OCI-LY7 (cell line): Measurements from ENCODE around the gene UPB1. TPM values are rescaled to one million over a fixed set of nuclear protein-coding genes. Genes with fewer than 3 reads are reported as not detected.

Source experiments
- BruUV-seq: library from RNA; stranded (reverse); fragments of 400-500 nt; replicated peaks from 2 replicates; lab custom pipeline; 2021; lab: Mats Ljungman, UMichigan
- CTCF ChIA-PET: fragments of 300-600 bp; sonication (Branson Sonifier 250); formaldehyde crosslinking; loops from one replicate; lab custom pipeline; 2022; ENCODE audit warnings: antibody characterized with exemption; ENCODE audit not compliant: unreplicated experiment; lab: Charles Lee
- POLR2A ChIA-PET: fragments of 300-600 bp; sonication (Branson Sonifier 250); formaldehyde crosslinking; loops from one replicate; lab custom pipeline; 2022; ENCODE audit warnings: antibody characterized with exemption; lab: Charles Lee
- DNase-seq: peaks from one replicate; pipeline ENCODE4 v3.0.0-alpha.2; 2015; ENCODE audit warnings: low spot score
- H2AFZ ChIP-seq: fragments of 200-600 bp; sonication (generic), shearing (Covaris generic); 2 replicates; pipeline ENCODE4 v1.6.1; 2014; ENCODE audit warnings: mild to moderate bottlenecking, antibody characterized with exemption, low read length, moderate library complexity
- H3K27ac ChIP-seq: fragments of 200-600 bp; sonication (generic); 2 replicates; pipeline ENCODE4 v1.5.1; 2014; ENCODE audit warnings: mixed run types, low read depth, mild to moderate bottlenecking, moderate library complexity, low read length, inconsistent platforms; ENCODE audit not compliant: poor library complexity, severe bottlenecking
- H3K36me3 ChIP-seq: fragments of 200-600 bp; sonication (generic); 2 replicates; pipeline ENCODE4 v1.6.1; 2014; ENCODE audit warnings: mild to moderate bottlenecking, antibody characterized with exemption, low read length, moderate library complexity, mixed read lengths; ENCODE audit not compliant: insufficient read depth
- H3K4me1 ChIP-seq: fragments of 200-600 bp; sonication (generic); 2 replicates; pipeline ENCODE4 v1.5.1; 2014; ENCODE audit warnings: mild to moderate bottlenecking, low read length; ENCODE audit not compliant: insufficient read depth, poor library complexity, severe bottlenecking
- H3K4me2 ChIP-seq: fragments of 200-600 bp; sonication (generic); 2 replicates; pipeline ENCODE4 v1.6.1; 2014; ENCODE audit warnings: mild to moderate bottlenecking, low read length
- H3K4me3 ChIP-seq: fragments of 200-600 bp; sonication (generic); 2 replicates; pipeline ENCODE4 v1.5.1; 2014; ENCODE audit warnings: mild to moderate bottlenecking, low read depth, low read length; ENCODE audit not compliant: poor library complexity, severe bottlenecking
- H3K79me2 ChIP-seq: fragments of 200-600 bp; sonication (generic); 2 replicates; pipeline ENCODE4 v1.6.1; 2016; ENCODE audit warnings: low read depth, mild to moderate bottlenecking, low read length, moderate library complexity, mixed read lengths; ENCODE audit not compliant: insufficient read depth
- H3K9me2 ChIP-seq: fragments of 200-600 bp; sonication (generic); 2 replicates; pipeline ENCODE4 v1.6.1; 2016; ENCODE audit warnings: mild to moderate bottlenecking, low read length, mixed read lengths; ENCODE audit not compliant: insufficient read depth
- H3K9me3 ChIP-seq: fragments of 200-600 bp; sonication (generic); 2 replicates; pipeline ENCODE4 v1.6.1; 2014; ENCODE audit warnings: mild to moderate bottlenecking, mixed run types, low read length, mixed read lengths
- H4K20me1 ChIP-seq: fragments of 200-600 bp; sonication (generic); 2 replicates; pipeline ENCODE4 v1.6.1; 2014; ENCODE audit warnings: mild to moderate bottlenecking, antibody characterized with exemption, low read length, moderate library complexity, mixed read lengths; ENCODE audit not compliant: insufficient read depth
- CTCF ChIP-seq: fragments of 200-600 bp; sonication (generic); conservative IDR thresholded peaks from 2 replicates; pipeline ENCODE4 v1.5.1; 2014; ENCODE audit warnings: mild to moderate bottlenecking, antibody characterized with exemption, low read length, moderate library complexity, mixed read lengths
- EZH2phosphoT487 ChIP-seq: fragments of 200-600 bp; sonication (generic); IDR thresholded peaks from 2 replicates; pipeline ENCODE4 v1.6.1; 2018; ENCODE audit warnings: low read depth, borderline replicate concordance, mild to moderate bottlenecking, mixed run types, antibody characterized with exemption, low read length, moderate library complexity, mixed read lengths
- intact Hi-C: fragments of 100-400 bp; cut with micrococcal nuclease; formaldehyde crosslinking; loops from one replicate; pipeline ENCODE4 v1.10.0; 2022; ENCODE audit not compliant: unreplicated experiment
- total RNA-seq, 2 experiments: library from RNA; depleted of rRNA in 1 of 2; stranded (reverse); fragments of >200 nt in 1 of 2; shearing (Covaris generic) in 1 of 2; gene quantifications; 2 replicates each; pipeline ENCODE4 v1.2.3, GENCODE V29; 2014 to 2022

UPB1 gene
- total RNA-seq, 2 experiments from 2014 or later = 0.69 to 0.70 TPM

DNA sequence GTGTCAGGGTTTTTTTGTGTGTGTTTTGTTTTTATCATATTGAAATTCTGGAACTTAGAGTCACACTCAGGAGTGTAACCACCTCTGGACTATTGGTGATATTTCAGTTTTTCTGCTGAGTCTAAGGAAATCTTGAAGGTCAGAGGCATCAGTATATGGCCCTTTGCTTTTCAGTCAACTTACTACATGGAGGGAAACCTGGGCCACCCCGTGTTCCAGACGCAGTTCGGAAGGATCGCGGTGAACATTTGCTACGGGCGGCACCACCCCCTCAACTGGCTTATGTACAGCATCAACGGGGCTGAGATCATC is 19.9 kb downstream of the UPB1 start:
- H3K9me2 ChIP-seq = no peaks in the 10 kb centered on the region
- H3K4me3 ChIP-seq = no peak overlapping the region
- H2AFZ ChIP-seq = no peak overlapping the region
- DNase-seq = no peak
- no peaks in the 10 kb centered on the region for H3K36me3 ChIP-seq
- TF ChIP-seq EZH2phosphoT487 (no peak), CTCF (no peak)
- ChIA-PET CTCF (no interaction called here), POLR2A (no interaction called here)
- H3K9me3 ChIP-seq = no peaks in the 10 kb centered on the region
- intact Hi-C loops = no loop called here
- no peaks in the 10 kb centered on the region for H4K20me1 ChIP-seq
- H3K4me1 ChIP-seq = peaks cover 24% of the 10 kb centered on the region
- H3K79me2 ChIP-seq = no peaks in the 10 kb centered on the region
- no peak overlapping the region for H3K27ac ChIP-seq
- no TSS peak for BruUV-seq
- no peak overlapping the region for H3K4me2 ChIP-seq

- no peaks in the 10 kb centered on the region for H4K20me1 ChIP-seq
- no peaks in the 10 kb centered on the region for H3K36me3 ChIP-seq
- no peak overlapping the region for H2AFZ ChIP-seq
- no peak overlapping the region for H3K27ac ChIP-seq
- TF ChIP-seq CTCF = no peak
- TF ChIP-seq EZH2phosphoT487 = no peak
- no peaks in the 10 kb centered on the region for H3K9me2 ChIP-seq
- no peak for DNase-seq
- H3K79me2 ChIP-seq = no peaks in the 10 kb centered on the region
- no peak overlapping the region for H3K4me2 ChIP-seq
- ChIA-PET POLR2A (interaction anchor here (0.7 kb wide), 1 partner anchor 28 kb away, joined by 3 read pairs; no protein-coding TSS in a partner anchor), CTCF (no interaction called here)
- H3K4me3 ChIP-seq = no peak overlapping the region
- H3K4me1 ChIP-seq = peaks cover 11% of the 10 kb centered on the region
- intact Hi-C loops = no loop called here
- no TSS peak for BruUV-seq
- H3K9me3 ChIP-seq = no peaks in the 10 kb centered on the region
Measured at GRCh38 chr22:24516301-24516737, 21.2 kb downstream of the UPB1 start.

- no peaks in the 10 kb centered on the region for H3K79me2 ChIP-seq
- no TSS peak for BruUV-seq
- H3K4me1 ChIP-seq = peaks cover 12% of the 10 kb centered on the region
- no peak overlapping the region for H3K4me3 ChIP-seq
- intact Hi-C loops = no loop called here
- CTCF ChIA-PET = interaction anchor here (0.5 to 1.0 kb wide), 3 partner anchors 82 to 96 kb away, joined by 3 read pairs; no protein-coding TSS in a partner anchor
- no peak for DNase-seq
- no peaks in the 10 kb centered on the region for H3K9me3 ChIP-seq
- no peaks in the 10 kb centered on the region for H4K20me1 ChIP-seq
- H3K9me2 ChIP-seq = no peaks in the 10 kb centered on the region
- H3K27ac ChIP-seq = no peak overlapping the region
- H2AFZ ChIP-seq = no peak overlapping the region
- H3K4me2 ChIP-seq = no peak overlapping the region
- POLR2A ChIA-PET = interaction anchor here (1.4 kb wide), 1 partner anchor 38 kb away, joined by 3 read pairs; the partner anchor contains the start of gene GUCD1
- TF ChIP-seq EZH2phosphoT487 (no peak), CTCF (no peak)
- H3K36me3 ChIP-seq = no peaks in the 10 kb centered on the region
Measured at GRCh38 chr22:24517446-24517845, 22.3 kb downstream of the UPB1 start.
